OCI-LY7 (cell line): ENCODE data around the gene KCTD19. TPM values are rescaled to one million over a fixed set of nuclear protein-coding genes. Genes with fewer than 3 reads are reported as not detected.

Experiments used
- BruUV-seq: library from RNA; stranded (reverse); fragments of 400-500 nt; replicated peaks from 2 replicates; lab custom pipeline; 2021; lab: Mats Ljungman, UMichigan
- CTCF ChIA-PET: fragments of 300-600 bp; sonication (Branson Sonifier 250); formaldehyde crosslinking; loops from one replicate; lab custom pipeline; 2022; ENCODE audit warnings: antibody characterized with exemption; ENCODE audit not compliant: unreplicated experiment; lab: Charles Lee
- POLR2A ChIA-PET: fragments of 300-600 bp; sonication (Branson Sonifier 250); formaldehyde crosslinking; loops from one replicate; lab custom pipeline; 2022; ENCODE audit warnings: antibody characterized with exemption; lab: Charles Lee
- DNase-seq: peaks from one replicate; pipeline ENCODE4 v3.0.0-alpha.2; 2015; ENCODE audit warnings: low spot score
- H2AFZ ChIP-seq: fragments of 200-600 bp; sonication (generic), shearing (Covaris generic); 2 replicates; pipeline ENCODE4 v1.6.1; 2014; ENCODE audit warnings: mild to moderate bottlenecking, antibody characterized with exemption, low read length, moderate library complexity
- H3K27ac ChIP-seq: fragments of 200-600 bp; sonication (generic); 2 replicates; pipeline ENCODE4 v1.5.1; 2014; ENCODE audit warnings: mixed run types, low read depth, mild to moderate bottlenecking, moderate library complexity, low read length, inconsistent platforms; ENCODE audit not compliant: poor library complexity, severe bottlenecking
- H3K36me3 ChIP-seq: fragments of 200-600 bp; sonication (generic); 2 replicates; pipeline ENCODE4 v1.6.1; 2014; ENCODE audit warnings: mild to moderate bottlenecking, antibody characterized with exemption, low read length, moderate library complexity, mixed read lengths; ENCODE audit not compliant: insufficient read depth
- H3K4me1 ChIP-seq: fragments of 200-600 bp; sonication (generic); 2 replicates; pipeline ENCODE4 v1.5.1; 2014; ENCODE audit warnings: mild to moderate bottlenecking, low read length; ENCODE audit not compliant: insufficient read depth, poor library complexity, severe bottlenecking
- H3K4me2 ChIP-seq: fragments of 200-600 bp; sonication (generic); 2 replicates; pipeline ENCODE4 v1.6.1; 2014; ENCODE audit warnings: mild to moderate bottlenecking, low read length
- H3K4me3 ChIP-seq: fragments of 200-600 bp; sonication (generic); 2 replicates; pipeline ENCODE4 v1.5.1; 2014; ENCODE audit warnings: mild to moderate bottlenecking, low read depth, low read length; ENCODE audit not compliant: poor library complexity, severe bottlenecking
- H3K79me2 ChIP-seq: fragments of 200-600 bp; sonication (generic); 2 replicates; pipeline ENCODE4 v1.6.1; 2016; ENCODE audit warnings: low read depth, mild to moderate bottlenecking, low read length, moderate library complexity, mixed read lengths; ENCODE audit not compliant: insufficient read depth
- H3K9me2 ChIP-seq: fragments of 200-600 bp; sonication (generic); 2 replicates; pipeline ENCODE4 v1.6.1; 2016; ENCODE audit warnings: mild to moderate bottlenecking, low read length, mixed read lengths; ENCODE audit not compliant: insufficient read depth
- H3K9me3 ChIP-seq: fragments of 200-600 bp; sonication (generic); 2 replicates; pipeline ENCODE4 v1.6.1; 2014; ENCODE audit warnings: mild to moderate bottlenecking, mixed run types, low read length, mixed read lengths
- H4K20me1 ChIP-seq: fragments of 200-600 bp; sonication (generic); 2 replicates; pipeline ENCODE4 v1.6.1; 2014; ENCODE audit warnings: mild to moderate bottlenecking, antibody characterized with exemption, low read length, moderate library complexity, mixed read lengths; ENCODE audit not compliant: insufficient read depth
- EZH2phosphoT487 ChIP-seq: fragments of 200-600 bp; sonication (generic); IDR thresholded peaks from 2 replicates; pipeline ENCODE4 v1.6.1; 2018; ENCODE audit warnings: low read depth, borderline replicate concordance, mild to moderate bottlenecking, mixed run types, antibody characterized with exemption, low read length, moderate library complexity, mixed read lengths
- intact Hi-C: fragments of 100-400 bp; cut with micrococcal nuclease; formaldehyde crosslinking; loops from one replicate; pipeline ENCODE4 v1.10.0; 2022; ENCODE audit not compliant: unreplicated experiment
- total RNA-seq, 2 experiments: library from RNA; depleted of rRNA in 1 of 2; stranded (reverse); fragments of >200 nt in 1 of 2; shearing (Covaris generic) in 1 of 2; gene quantifications; 2 replicates each; pipeline ENCODE4 v1.2.3, GENCODE V29; 2014 to 2022
- TF ChIP-seq, protein P1 (sequence below): fragments of 200-600 bp; sonication (generic); conservative IDR thresholded peaks from 2 replicates; pipeline ENCODE4 v1.5.1; 2014; ENCODE audit warnings: mild to moderate bottlenecking, antibody characterized with exemption, low read length, moderate library complexity, mixed read lengths

Gene KCTD19
- total RNA-seq, 2 experiments from 2014 or later = 0.17 TPM; not detected in 1

DNA sequence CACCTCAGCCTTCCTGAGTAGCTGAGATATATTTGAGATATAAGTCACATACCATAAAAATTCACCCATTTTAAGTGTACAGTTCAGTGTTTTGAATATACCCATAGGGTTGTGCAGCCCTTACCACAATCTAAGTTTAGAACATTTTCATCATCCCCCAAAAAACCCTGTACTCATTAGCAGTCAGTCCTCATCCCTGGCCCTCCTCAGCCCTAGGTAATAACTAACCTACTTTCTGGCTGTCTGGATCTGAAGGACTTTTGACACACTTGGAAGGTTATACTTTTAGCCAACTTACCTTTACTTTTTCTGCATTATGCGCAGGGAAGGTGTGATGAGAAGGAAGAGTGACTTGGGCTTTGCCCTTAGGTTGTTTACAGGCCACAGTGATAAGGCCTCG, 51.2 kb downstream of the KCTD19 start:
- H3K4me1 ChIP-seq = no peaks in the 10 kb centered on the region
- BruUV-seq = no TSS peak
- TF ChIP-seq, protein P1, sequence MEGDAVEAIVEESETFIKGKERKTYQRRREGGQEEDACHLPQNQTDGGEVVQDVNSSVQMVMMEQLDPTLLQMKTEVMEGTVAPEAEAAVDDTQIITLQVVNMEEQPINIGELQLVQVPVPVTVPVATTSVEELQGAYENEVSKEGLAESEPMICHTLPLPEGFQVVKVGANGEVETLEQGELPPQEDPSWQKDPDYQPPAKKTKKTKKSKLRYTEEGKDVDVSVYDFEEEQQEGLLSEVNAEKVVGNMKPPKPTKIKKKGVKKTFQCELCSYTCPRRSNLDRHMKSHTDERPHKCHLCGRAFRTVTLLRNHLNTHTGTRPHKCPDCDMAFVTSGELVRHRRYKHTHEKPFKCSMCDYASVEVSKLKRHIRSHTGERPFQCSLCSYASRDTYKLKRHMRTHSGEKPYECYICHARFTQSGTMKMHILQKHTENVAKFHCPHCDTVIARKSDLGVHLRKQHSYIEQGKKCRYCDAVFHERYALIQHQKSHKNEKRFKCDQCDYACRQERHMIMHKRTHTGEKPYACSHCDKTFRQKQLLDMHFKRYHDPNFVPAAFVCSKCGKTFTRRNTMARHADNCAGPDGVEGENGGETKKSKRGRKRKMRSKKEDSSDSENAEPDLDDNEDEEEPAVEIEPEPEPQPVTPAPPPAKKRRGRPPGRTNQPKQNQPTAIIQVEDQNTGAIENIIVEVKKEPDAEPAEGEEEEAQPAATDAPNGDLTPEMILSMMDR = no peak
- no peak for TF ChIP-seq EZH2phosphoT487
- ChIA-PET POLR2A (no interaction called here), CTCF (no interaction called here)
- no peaks in the 10 kb centered on the region for H3K9me2 ChIP-seq
- H3K4me2 ChIP-seq = no peak overlapping the region
- H3K79me2 ChIP-seq = no peaks in the 10 kb centered on the region
- no peak overlapping the region for H2AFZ ChIP-seq
- H4K20me1 ChIP-seq = no peaks in the 10 kb centered on the region
- intact Hi-C loops = loop anchor here (5.0 kb wide), 1 partner anchor 122 kb away; no protein-coding TSS in a partner anchor
- no peak for DNase-seq
- no peaks in the 10 kb centered on the region for H3K9me3 ChIP-seq
- H3K36me3 ChIP-seq = no peaks in the 10 kb centered on the region
- H3K27ac ChIP-seq = no peak overlapping the region
- no peak overlapping the region for H3K4me3 ChIP-seq

DNA sequence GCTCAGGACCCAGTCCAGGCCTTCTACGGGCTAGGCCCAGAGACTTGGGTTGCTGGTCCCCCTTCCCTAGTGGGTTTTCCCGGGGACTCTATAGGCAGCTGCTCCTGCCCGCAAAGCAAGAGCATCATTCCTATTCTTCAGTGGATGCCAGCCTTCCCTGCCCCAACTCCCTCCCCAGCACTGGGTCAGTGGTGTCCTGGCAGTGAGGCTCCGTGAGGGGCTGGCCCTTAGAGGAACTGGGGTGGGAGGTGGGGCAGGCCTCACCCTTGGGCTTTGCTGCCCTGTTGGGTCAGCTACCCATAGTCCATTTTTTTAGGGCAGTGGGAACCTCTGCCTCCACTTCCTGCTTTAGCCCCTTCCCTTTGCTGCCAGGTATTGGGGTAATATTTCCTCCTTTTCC, 55.1 kb downstream of the KCTD19 start:
- TF ChIP-seq EZH2phosphoT487 = no peak
- TF ChIP-seq, protein P1 = no peak
- DNase-seq = no peak
- H3K9me2 ChIP-seq = no peaks in the 10 kb centered on the region
- no peaks in the 10 kb centered on the region for H3K9me3 ChIP-seq
- H3K36me3 ChIP-seq = no peaks in the 10 kb centered on the region
- no peaks in the 10 kb centered on the region for H4K20me1 ChIP-seq
- no peak overlapping the region for H3K4me3 ChIP-seq
- no peak overlapping the region for H2AFZ ChIP-seq
- intact Hi-C loops = no loop called here
- H3K4me2 ChIP-seq = no peak overlapping the region
- no peaks in the 10 kb centered on the region for H3K79me2 ChIP-seq
- ChIA-PET CTCF (no interaction called here), POLR2A (no interaction called here)
- no peak overlapping the region for H3K27ac ChIP-seq
- H3K4me1 ChIP-seq = no peaks in the 10 kb centered on the region
- BruUV-seq = no TSS peak

DNA sequence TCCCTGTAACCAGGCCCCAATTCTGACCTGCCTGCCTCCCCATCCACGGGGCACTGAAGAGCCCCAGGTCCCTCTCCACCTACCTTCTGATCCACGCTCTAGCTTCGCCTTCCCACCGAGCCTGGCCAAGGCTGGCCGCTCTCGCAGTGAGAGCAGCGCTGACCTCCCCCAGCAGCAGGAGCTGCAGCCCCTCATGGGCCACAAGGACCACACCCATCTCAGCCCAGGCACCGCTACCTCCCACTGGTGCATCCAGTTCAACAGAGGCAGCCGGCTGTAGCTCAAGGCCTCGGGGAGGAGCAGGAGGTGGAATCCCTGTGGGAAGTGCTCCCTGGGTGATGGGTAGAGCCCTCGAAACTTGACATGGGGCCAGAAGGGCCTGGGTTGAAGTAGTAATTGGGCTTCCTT, 55.6 kb downstream of the KCTD19 start:
- intact Hi-C loops = no loop called here
- no peaks in the 10 kb centered on the region for H3K79me2 ChIP-seq
- no peak overlapping the region for H3K4me3 ChIP-seq
- CTCF ChIA-PET = no interaction called here
- no peak overlapping the region for H2AFZ ChIP-seq
- no peak for DNase-seq
- no peak overlapping the region for H3K27ac ChIP-seq
- TF ChIP-seq, protein P1 = no peak
- no peak for TF ChIP-seq EZH2phosphoT487
- no peaks in the 10 kb centered on the region for H4K20me1 ChIP-seq
- no peaks in the 10 kb centered on the region for H3K9me2 ChIP-seq
- POLR2A ChIA-PET = no interaction called here
- BruUV-seq = no TSS peak
- no peaks in the 10 kb centered on the region for H3K4me1 ChIP-seq
- no peaks in the 10 kb centered on the region for H3K36me3 ChIP-seq
- H3K9me3 ChIP-seq = no peaks in the 10 kb centered on the region
- H3K4me2 ChIP-seq = no peak overlapping the region
